Lung (tissue), 12 donors: Measurements from ENCODE around the gene CPSF4. TPM values are rescaled to one million over a fixed set of nuclear protein-coding genes. Genes with fewer than 3 reads are reported as not detected.

Experiments used
- ATAC-seq: fragments of 200-7000 bp; cut with Tn5 transposase; one replicate; pipeline ENCODE4 v1.9.1; 2020; ENCODE audit warnings: moderate number of reproducible peaks; ENCODE audit not compliant: insufficient read depth, low FRiP score
- DNase-seq, 3 donors: peaks; one replicate each; pipeline ENCODE4 v3.0.0-alpha.2; 2013 to 2017
- H3K27ac ChIP-seq, 2 donors: one replicate each; pipeline ENCODE4 v1.5.1; 2013; ENCODE audit warnings: mild to moderate bottlenecking in 2 of 2, moderate library complexity in 2 of 2, control low read depth in 1 of 2, inconsistent platforms in 1 of 2, low read depth in 1 of 2, low read length in 1 of 2
- H3K27me3 ChIP-seq, 3 donors: one replicate each; pipeline ENCODE4 v1.5.1; 2013; ENCODE audit warnings: low read length in 2 of 3; ENCODE audit not compliant: control insufficient read depth in 3 of 3, insufficient read depth in 3 of 3
- H3K36me3 ChIP-seq, 4 donors: one replicate each; pipeline ENCODE4 v1.5.1; 2013; ENCODE audit warnings: low read length in 4 of 4, mild to moderate bottlenecking in 1 of 4, moderate library complexity in 1 of 4; ENCODE audit not compliant: control insufficient read depth in 4 of 4, insufficient read depth in 4 of 4
- H3K4me1 ChIP-seq, 5 donors: one replicate each; pipeline ENCODE4 v1.5.1; 2013; ENCODE audit warnings: low read length in 5 of 5, mild to moderate bottlenecking in 2 of 5, moderate library complexity in 1 of 5; ENCODE audit not compliant: control insufficient read depth in 5 of 5, insufficient read depth in 5 of 5
- H3K4me3 ChIP-seq: one replicate; pipeline ENCODE4 v1.5.1; 2013; ENCODE audit warnings: mild to moderate bottlenecking, control low read depth, moderate library complexity
- H3K9ac ChIP-seq, 2 donors: one replicate each; pipeline ENCODE4 v1.5.1; 2013; ENCODE audit warnings: low read length in 2 of 2, control low read depth in 1 of 2; ENCODE audit not compliant: insufficient read depth in 1 of 2
- H3K9me3 ChIP-seq, 4 donors: one replicate each; pipeline ENCODE4 v1.5.1; 2013; ENCODE audit warnings: low read length in 3 of 4, mild to moderate bottlenecking in 1 of 4, moderate library complexity in 1 of 4; ENCODE audit not compliant: control insufficient read depth in 4 of 4, insufficient read depth in 3 of 4
- WGBS, 2 donors: extraction: QIAGEN DNeasy Blood & Tissue Kit; methylation state at CpG; one replicate each; pipeline ENCODE4 v1.1.7; 2013; 5-methylcytosine and 5-hydroxymethylcytosine counted together
- polyA plus RNA-seq, 2 donors: library from polyadenylated mRNA; stranded (reverse); fragments of 200-250 nt; gene quantifications; one replicate each; pipeline ENCODE4 v1.2.1, GENCODE V29; 2013
- total RNA-seq, 2 donors: library from RNA; depleted of rRNA in 1 of 2; stranded (reverse); fragments of >200 nt in 1 of 2; gene quantifications; one replicate each; pipeline ENCODE4 v1.2.1, GENCODE V29; 2014 to 2021
- TF ChIP-seq, protein P1 (sequence below): IDR thresholded peaks from 2 replicates; pipeline ENCODE4 v1.5.1; 2012; ENCODE audit warnings: mild to moderate bottlenecking; ENCODE audit errors: control extremely low read depth, extremely low read depth
- donor health status: control.
- donor health status: control.
- donor health status: Bipolar disorder and iron deficiency.
- donor health status: healthy.
- donor health status: DM: yes; HTN: yes; CAD: no.

CPSF4 gene
- total and polyA plus RNA-seq, 4 donors = 18.3 to 36.8 (median 27.7) TPM

DNA sequence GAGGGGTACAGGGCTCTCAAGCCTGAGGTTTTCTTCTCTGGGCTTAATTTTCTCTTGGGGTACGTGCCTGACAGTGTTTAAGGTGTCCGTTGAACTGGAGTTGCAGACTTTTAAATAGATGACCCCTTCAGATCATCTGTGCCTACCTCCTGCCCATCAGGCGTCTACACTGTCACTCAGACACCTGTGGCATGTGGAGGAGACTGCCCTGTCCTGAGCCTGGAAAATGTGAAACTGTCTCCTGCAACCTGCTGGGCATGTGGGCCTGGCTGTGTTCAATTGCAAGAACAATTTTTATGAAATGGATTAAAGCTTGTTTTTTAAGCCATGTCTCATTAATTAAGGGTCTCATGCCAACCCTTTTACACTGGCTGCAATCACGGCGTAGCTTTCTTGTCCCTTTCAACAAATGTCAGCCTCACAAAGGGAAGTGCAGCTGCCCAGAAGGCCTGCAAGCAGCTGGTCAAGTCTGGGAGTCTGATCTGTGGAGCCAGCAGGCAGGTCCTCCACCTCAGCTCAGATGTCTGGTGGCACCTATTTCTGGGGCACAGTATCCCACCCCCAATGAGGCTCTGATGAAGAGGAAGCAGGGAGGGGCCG is 18.4 kb downstream of the CPSF4 start:
- Histone ChIP-seq H3K27ac (no peak overlapping the region), H3K9ac (no peak overlapping the region), H3K27me3 (no peaks in the 10 kb centered on the region), H3K36me3 (peaks cover 3 to 66% (median 41%) of the 10 kb centered on the region in 4 donors), H3K4me1 (peaks cover 0 to 5% (median 0%) of the 10 kb centered on the region in 5 donors), H3K9me3 (no peaks in the 10 kb centered on the region), H3K4me3 (no peak overlapping the region)
- TF ChIP-seq, protein P1, sequence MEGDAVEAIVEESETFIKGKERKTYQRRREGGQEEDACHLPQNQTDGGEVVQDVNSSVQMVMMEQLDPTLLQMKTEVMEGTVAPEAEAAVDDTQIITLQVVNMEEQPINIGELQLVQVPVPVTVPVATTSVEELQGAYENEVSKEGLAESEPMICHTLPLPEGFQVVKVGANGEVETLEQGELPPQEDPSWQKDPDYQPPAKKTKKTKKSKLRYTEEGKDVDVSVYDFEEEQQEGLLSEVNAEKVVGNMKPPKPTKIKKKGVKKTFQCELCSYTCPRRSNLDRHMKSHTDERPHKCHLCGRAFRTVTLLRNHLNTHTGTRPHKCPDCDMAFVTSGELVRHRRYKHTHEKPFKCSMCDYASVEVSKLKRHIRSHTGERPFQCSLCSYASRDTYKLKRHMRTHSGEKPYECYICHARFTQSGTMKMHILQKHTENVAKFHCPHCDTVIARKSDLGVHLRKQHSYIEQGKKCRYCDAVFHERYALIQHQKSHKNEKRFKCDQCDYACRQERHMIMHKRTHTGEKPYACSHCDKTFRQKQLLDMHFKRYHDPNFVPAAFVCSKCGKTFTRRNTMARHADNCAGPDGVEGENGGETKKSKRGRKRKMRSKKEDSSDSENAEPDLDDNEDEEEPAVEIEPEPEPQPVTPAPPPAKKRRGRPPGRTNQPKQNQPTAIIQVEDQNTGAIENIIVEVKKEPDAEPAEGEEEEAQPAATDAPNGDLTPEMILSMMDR = no peak
- DNase-seq (no peak), ATAC-seq (no peak)
- whole genome bisulfite sequencing, 2 donors = 90 to 91% methylated on average over 6 of the region's 6 CpGs

DNA sequence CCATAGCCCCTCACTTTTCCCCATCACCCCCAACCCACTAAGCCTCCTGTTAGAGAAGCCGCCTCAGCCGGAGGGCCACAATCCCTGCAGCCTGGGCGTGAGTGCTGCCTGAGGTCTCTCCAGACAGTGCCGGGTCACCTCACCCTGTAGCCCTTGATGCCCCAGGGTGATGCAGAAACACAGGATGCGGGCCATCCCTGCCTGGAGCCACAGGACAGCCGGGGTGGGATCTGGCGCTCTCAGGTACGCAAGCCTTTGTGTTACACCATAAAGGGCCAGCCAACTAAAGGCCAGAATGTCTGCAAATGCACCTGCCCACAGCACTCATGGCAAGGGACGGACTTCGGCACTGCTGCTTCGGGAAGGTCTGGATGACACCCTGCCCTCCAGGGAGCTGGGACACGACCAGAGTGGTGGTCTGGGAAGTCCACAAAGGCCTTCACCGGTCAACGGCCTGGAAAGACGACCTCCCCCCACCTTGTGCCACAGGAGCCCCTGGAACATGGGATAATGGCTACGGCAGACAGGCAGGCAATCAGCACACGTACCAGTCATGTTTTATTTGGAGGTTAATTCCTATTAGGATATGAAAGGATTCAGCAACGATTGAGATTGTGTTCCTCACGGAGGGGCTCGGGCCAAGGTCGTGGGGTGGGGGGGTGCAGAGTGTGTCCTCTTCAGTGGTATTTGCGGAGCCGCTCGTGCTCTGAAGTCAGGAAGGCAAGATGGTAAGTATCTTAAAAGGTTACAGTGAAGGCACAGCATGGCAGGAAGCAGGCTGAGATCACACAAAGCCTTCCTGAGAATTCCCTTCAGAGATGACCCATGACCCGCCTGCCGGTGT is 19.1 kb downstream of the CPSF4 start:
- Histone ChIP-seq H3K4me1 (peaks cover 0 to 5% (median 0%) of the 10 kb centered on the region in 5 donors), H3K36me3 (peaks cover 3 to 59% (median 41%) of the 10 kb centered on the region in 4 donors), H3K9ac (no peak overlapping the region), H3K4me3 (no peak overlapping the region), H3K27ac (no peak overlapping the region), H3K9me3 (no peaks in the 10 kb centered on the region), H3K27me3 (no peaks in the 10 kb centered on the region)
- WGBS, 2 donors = 87 to 93% methylated on average over 26 of the region's 26 CpGs
- DNase-seq (no peak), ATAC-seq (no peak)
- TF ChIP-seq, protein P1 = no peak

DNA sequence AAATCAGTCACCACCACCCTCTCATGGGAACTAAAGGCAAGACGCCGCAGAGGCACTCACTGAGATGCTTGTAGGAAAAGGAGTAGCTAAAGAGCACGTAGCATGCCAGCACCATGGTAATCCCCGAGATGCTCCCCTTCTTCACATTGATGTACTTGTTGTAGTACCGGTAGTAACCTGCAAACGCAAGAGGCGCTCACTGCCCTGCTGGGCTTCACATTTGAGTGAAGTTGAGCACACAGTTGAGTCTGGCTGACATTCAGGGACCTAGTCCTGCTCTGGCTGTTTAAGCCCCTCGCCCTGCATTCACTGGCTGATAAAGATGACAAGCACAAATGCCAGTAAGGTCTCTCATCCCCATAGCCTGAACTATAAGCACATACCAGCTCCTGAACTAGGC is 20.3 kb downstream of the CPSF4 start:
- DNase-seq = no peak

More for the DNA sequence above, 20.3 kb downstream of the CPSF4 start:
- ATAC-seq = no peak
- Histone ChIP-seq H3K9ac (no peak overlapping the region), H3K4me1 (peaks cover 0 to 5% (median 0%) of the 10 kb centered on the region in 5 donors), H3K27me3 (no peaks in the 10 kb centered on the region), H3K27ac (no peak overlapping the region), H3K4me3 (no peak overlapping the region), H3K36me3 (peaks cover 3 to 49% (median 46%) of the 10 kb centered on the region in 4 donors), H3K9me3 (no peaks in the 10 kb centered on the region)
- WGBS, 2 donors = 93 to 94% methylated on average over 8 of the region's 8 CpGs
- TF ChIP-seq, protein P1 = no peak
